ENCODE measurements around the gene TCP1. TPM values are rescaled to one million over a fixed set of nuclear protein-coding genes. Genes with fewer than 3 reads are reported as not detected.
A peak's percentile ranks its signal among the peaks of the same experiment; 100 is the strongest.

Gene TCP1
- total RNA-seq, 1 experiment from 2014 or later: 412 TPM

DNA sequence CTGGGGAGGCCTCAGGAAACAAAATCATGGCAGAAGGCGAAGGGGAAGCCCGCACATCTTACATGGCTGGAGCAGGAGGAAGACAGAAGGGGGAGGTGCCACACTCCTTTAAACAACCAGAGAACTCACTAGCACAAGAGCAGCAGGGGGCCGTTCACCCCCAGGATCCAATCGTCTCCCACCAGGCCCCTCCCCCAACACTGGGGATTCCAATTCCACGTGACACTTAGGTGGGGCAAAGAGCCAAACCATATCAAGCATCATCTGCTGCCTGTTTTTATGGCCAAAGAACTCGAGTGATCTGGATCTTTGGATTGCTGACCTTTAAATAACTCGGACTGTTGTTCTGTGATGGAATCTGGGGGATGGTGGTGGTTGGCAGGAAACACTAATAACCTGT lies 38.7 kb upstream of the TCP1 start:
- no peak overlapping the region for H3K4ac ChIP-seq (ENCODE audit: low read depth, low read length)
- no peak for DNase-seq
- H4K91ac ChIP-seq (ENCODE audit: insufficient read length, low read depth, low read length): no peak overlapping the region
- WGBS (ENCODE audit: extremely low coverage, insufficient read length, low lambda C conversion rate): no CpG with 5 or more reads among the region's 7 CpGs
- TF ChIP-seq, protein P1, sequence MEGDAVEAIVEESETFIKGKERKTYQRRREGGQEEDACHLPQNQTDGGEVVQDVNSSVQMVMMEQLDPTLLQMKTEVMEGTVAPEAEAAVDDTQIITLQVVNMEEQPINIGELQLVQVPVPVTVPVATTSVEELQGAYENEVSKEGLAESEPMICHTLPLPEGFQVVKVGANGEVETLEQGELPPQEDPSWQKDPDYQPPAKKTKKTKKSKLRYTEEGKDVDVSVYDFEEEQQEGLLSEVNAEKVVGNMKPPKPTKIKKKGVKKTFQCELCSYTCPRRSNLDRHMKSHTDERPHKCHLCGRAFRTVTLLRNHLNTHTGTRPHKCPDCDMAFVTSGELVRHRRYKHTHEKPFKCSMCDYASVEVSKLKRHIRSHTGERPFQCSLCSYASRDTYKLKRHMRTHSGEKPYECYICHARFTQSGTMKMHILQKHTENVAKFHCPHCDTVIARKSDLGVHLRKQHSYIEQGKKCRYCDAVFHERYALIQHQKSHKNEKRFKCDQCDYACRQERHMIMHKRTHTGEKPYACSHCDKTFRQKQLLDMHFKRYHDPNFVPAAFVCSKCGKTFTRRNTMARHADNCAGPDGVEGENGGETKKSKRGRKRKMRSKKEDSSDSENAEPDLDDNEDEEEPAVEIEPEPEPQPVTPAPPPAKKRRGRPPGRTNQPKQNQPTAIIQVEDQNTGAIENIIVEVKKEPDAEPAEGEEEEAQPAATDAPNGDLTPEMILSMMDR (conservative IDR thresholded peaks at IDR 0.05): no peak
- no peak overlapping the region for H4K5ac ChIP-seq (ENCODE audit: insufficient read length, low read depth, low read length)
- no peaks in the 10 kb centered on the region for H3K79me1 ChIP-seq (ENCODE audit: insufficient read depth, low read depth, low read length, poor library complexity, severe bottlenecking)
- no peaks in the 10 kb centered on the region for H3K9me3 ChIP-seq (ENCODE audit: control insufficient read depth, low read depth, low read length)
- peaks cover 18% of the 10 kb centered on the region; the same call in 1 of the 2 replicates for H3K4me1 ChIP-seq (ENCODE audit: insufficient read depth, low read length)
- H3K27ac ChIP-seq (ENCODE audit: insufficient read length, low read depth, low read length): no peak overlapping the region
- no peaks in the 10 kb centered on the region for H3K23me2 ChIP-seq (ENCODE audit: insufficient read length, low read depth, low read length, poor library complexity, severe bottlenecking)
- no peak overlapping the region for H3K14ac ChIP-seq (ENCODE audit: insufficient read depth, low read length)
- no peak overlapping the region for H3K56ac ChIP-seq (ENCODE audit: insufficient read length, low read depth, low read length)
- no peak overlapping the region for H2AK5ac ChIP-seq (ENCODE audit: insufficient read length, low read length)
- no peaks in the 10 kb centered on the region for H3K27me3 ChIP-seq (ENCODE audit: insufficient read depth, low read length)
- H3K9ac ChIP-seq (ENCODE audit: extremely low read depth, insufficient read length, low read length): no peak overlapping the region
- Mint-ChIP-seq H3K27me3 (ENCODE audit: low read depth) (no peaks in the 10 kb centered on the region; the same call in none of the 2 replicates), H3K9me3 (no peaks in the 10 kb centered on the region; a peak in 1 of 5 replicates), H3K4me3 (no peak overlapping the region), H3K27ac (peak overlapping the region in 1 of 3 experiments; percentile 78; a peak in 1 of 7 replicates), H3K4me1 (peaks cover 32 to 37% of the 10 kb centered on the region in 2 experiments), H3K36me3 (ENCODE audit: insufficient read depth in 1 of 3, low read depth in 3 of 3) (peaks cover 0 to 6% (median 1%) of the 10 kb centered on the region in 3 experiments; a peak in 3 of 7 replicates)
- no peak overlapping the region for H2BK12ac ChIP-seq (ENCODE audit: insufficient read length, low read depth, low read length)
- H4K8ac ChIP-seq (replicated peaks; ENCODE audit: insufficient read length, low read depth, low read length): no peak overlapping the region
- H2AFZ ChIP-seq (ENCODE audit: low read length): no peak overlapping the region
- no peak overlapping the region for H3K18ac ChIP-seq (ENCODE audit: insufficient read length, low read depth, low read length)
- no peak overlapping the region for H3K4me2 ChIP-seq (ENCODE audit: insufficient read depth, insufficient read length, low read length)
- no peak overlapping the region for H2BK15ac ChIP-seq (ENCODE audit: low read depth, low read length)
- H2BK120ac ChIP-seq (ENCODE audit: low read depth, low read length, poor library complexity, severe bottlenecking): no peak overlapping the region
- H3T11ph ChIP-seq (ENCODE audit: low read length): no peak overlapping the region
- no peak overlapping the region for H2BK20ac ChIP-seq (ENCODE audit: low read depth, low read length, poor library complexity, severe bottlenecking)
- no peaks in the 10 kb centered on the region for H4K20me1 ChIP-seq (ENCODE audit: control insufficient read depth, insufficient read depth, insufficient read length)
- H3K23ac ChIP-seq (ENCODE audit: insufficient read length, low read depth, low read length): no peak overlapping the region
- H2BK5ac ChIP-seq (ENCODE audit: insufficient read length, low read length): no peak overlapping the region
- no peaks in the 10 kb centered on the region for H3K79me2 ChIP-seq (ENCODE audit: insufficient read depth, low read length)

Measured in H9 (cell line).